Measurements from ENCODE around the gene OR7G3.

The OR7G3 gene

DNA sequence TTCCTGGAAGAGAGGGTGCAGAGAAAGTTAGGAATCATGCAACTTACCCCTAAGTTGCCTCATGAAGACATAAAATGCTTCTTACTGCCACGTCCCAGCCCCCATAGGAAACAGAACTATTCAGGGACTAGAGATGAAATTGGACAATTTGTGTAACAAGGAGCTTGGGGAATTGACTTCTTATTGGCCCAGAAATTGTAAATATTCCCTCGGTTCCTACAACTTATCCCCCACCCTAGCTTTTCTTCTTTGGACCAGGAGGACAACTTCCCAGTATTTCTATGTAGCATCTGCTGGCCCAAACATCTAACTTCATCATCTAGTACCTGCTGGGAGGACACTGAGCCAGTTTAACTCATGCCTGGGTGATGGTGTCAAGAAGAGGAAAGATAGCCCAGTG is 40.0 kb downstream of the OR7G3 start, which contains the start of gene OR1M1:
OR1M1 (plus strand) TSS at position 301 of the 400 bp plus-strand sequence. CDS start 6,184 bp downstream, outside the sequence.
- DNase-seq = no peak

DNA sequence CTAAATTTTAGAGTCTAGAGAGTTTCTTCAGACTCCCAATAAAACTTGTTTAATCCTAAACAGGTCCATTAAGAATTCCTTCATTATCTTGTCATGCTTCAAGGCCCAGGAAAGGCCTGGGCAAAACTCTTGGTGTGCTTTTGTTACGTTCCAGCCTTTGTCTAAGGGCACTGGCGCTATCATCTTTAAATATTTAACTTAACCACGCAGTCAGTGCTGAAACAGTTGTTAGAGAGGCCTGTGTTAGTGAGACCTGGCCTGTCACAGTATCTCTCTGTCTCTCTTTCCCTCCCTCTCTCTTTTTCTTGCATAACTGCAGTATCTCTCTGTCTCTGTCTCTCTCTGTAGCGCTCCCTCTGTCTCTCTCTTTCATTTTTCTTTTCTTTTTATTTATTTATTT is 48.1 kb downstream of the OR7G3 start:
- DNase-seq = no peak

DNA sequence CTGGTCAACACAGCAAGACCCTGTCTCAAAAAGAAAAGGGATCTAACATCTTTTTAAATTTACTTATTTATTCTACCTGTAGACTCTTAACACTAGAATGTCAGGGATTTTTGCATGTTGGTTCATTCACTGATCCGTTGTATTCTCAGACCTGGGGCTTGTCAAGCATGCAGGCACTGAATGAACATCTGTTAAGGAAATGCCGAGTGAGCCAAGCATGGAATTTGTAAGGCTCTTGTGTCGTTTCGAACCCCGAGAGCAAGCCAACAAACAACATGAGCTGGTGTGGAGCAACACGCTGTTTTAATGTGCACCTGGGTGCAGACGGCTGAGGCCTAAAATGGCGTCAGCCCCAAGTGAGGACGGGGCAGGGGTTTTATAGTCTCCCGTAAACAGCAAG is 49.8 kb downstream of the OR7G3 start:
- no peak for DNase-seq

Data from stimulated activated CD8-positive, alpha-beta memory T cell treated with anti-CD3 and anti-CD28 coated beads, Interleukin-4, amount 100 ng/mL, for 48 hours (primary cell).